SK-N-SH treated with all-trans-retinoic acid at 6 μM for 48 hours (cell line): ENCODE data around the gene OCIAD1.

ENCODE experiments used
- ATAC-seq: fragments of 200-7000 bp; cut with Tn5 transposase; 3 replicates; pipeline ENCODE4 v1.9.1; 2020; ENCODE audit warnings: mild to moderate bottlenecking, moderate library complexity
- BACH2 ChIP-seq: fragments of 250-450 bp; sonication (Bioruptor Pico); IDR thresholded peaks from 2 replicates; pipeline ENCODE4 v1.9.0; 2021; ENCODE audit warnings: mild to moderate bottlenecking, borderline replicate concordance
- CREB5 ChIP-seq: fragments of 250-450 bp; sonication (Bioruptor Pico); IDR thresholded peaks from 2 replicates; pipeline ENCODE4 v1.5.1; 2020; ENCODE audit warnings: low read depth, mild to moderate bottlenecking, moderate library complexity
- CSDC2 ChIP-seq: fragments of 250-450 bp; sonication (Bioruptor Pico); IDR thresholded peaks from 2 replicates; pipeline ENCODE4 v1.5.0; 2020; ENCODE audit warnings: mild to moderate bottlenecking, moderate library complexity
- ESRRG ChIP-seq: fragments of 250-450 bp; sonication (Bioruptor Pico); IDR thresholded peaks from 2 replicates; pipeline ENCODE4 v1.6.1; 2021; ENCODE audit warnings: mild to moderate bottlenecking
- GLIS3 ChIP-seq: fragments of 250-450 bp; sonication (Bioruptor Pico); IDR thresholded peaks from 2 replicates; pipeline ENCODE4 v1.5.0; 2020; ENCODE audit warnings: mild to moderate bottlenecking, moderate library complexity
- ISL1 ChIP-seq: fragments of 250-450 bp; sonication (Bioruptor Pico); IDR thresholded peaks from 2 replicates; pipeline ENCODE4 v2.1.2; 2022; ENCODE audit warnings: mild to moderate bottlenecking, moderate library complexity
- OSR1 ChIP-seq: fragments of 250-450 bp; sonication (Bioruptor Pico); IDR thresholded peaks from 2 replicates; pipeline ENCODE4 v1.8.0; 2022; ENCODE audit warnings: moderate library complexity, mild to moderate bottlenecking, inconsistent platforms
- PATZ1 ChIP-seq: fragments of 250-450 bp; sonication (Bioruptor Pico); IDR thresholded peaks from 2 replicates; pipeline ENCODE4 v1.8.0; 2020; ENCODE audit warnings: mild to moderate bottlenecking, moderate library complexity, borderline replicate concordance
- PPARA ChIP-seq: fragments of 250-450 bp; sonication (Bioruptor Pico); IDR thresholded peaks from 2 replicates; pipeline ENCODE4 v1.5.0; 2020; ENCODE audit warnings: mild to moderate bottlenecking, borderline replicate concordance
- RARB ChIP-seq: fragments of 250-450 bp; sonication (Bioruptor Pico); IDR thresholded peaks from 2 replicates; pipeline ENCODE4 v1.8.0; 2021; ENCODE audit warnings: mild to moderate bottlenecking, moderate library complexity
- SNAI2 ChIP-seq: fragments of 250-450 bp; sonication (Bioruptor Pico); IDR thresholded peaks from 2 replicates; pipeline ENCODE4 v1.5.0; 2020; ENCODE audit warnings: mild to moderate bottlenecking, moderate library complexity
- TCF4 ChIP-seq: fragments of 250-450 bp; sonication (Bioruptor Pico); IDR thresholded peaks from 2 replicates; pipeline ENCODE4 v1.8.0; 2021; ENCODE audit warnings: mild to moderate bottlenecking, moderate library complexity, borderline replicate concordance
- TOX ChIP-seq: fragments of 250-450 bp; sonication (Bioruptor Pico); IDR thresholded peaks from 2 replicates; pipeline ENCODE4 v1.8.0; 2021; ENCODE audit warnings: mild to moderate bottlenecking, moderate library complexity, borderline replicate concordance
- ZC3H10 ChIP-seq: fragments of 250-450 bp; sonication (Bioruptor Pico); IDR thresholded peaks from 2 replicates; pipeline ENCODE4 v1.5.1; 2021; ENCODE audit warnings: mild to moderate bottlenecking, moderate library complexity
- ZFP3 ChIP-seq: fragments of 250-450 bp; sonication (Bioruptor Pico); IDR thresholded peaks from 2 replicates; pipeline ENCODE4 v1.5.0; 2020; ENCODE audit warnings: mild to moderate bottlenecking, moderate library complexity
- ZFP30 ChIP-seq: fragments of 450-650 bp; formaldehyde crosslinking; IDR thresholded peaks from 2 replicates; pipeline ENCODE4 v1.5.0; 2022; ENCODE audit warnings: mild to moderate bottlenecking, moderate library complexity
- ZNF565 ChIP-seq: fragments of 450-650 bp; formaldehyde crosslinking; conservative IDR thresholded peaks from 2 replicates; pipeline ENCODE4 v1.5.0; 2020; ENCODE audit warnings: low read depth, mild to moderate bottlenecking, moderate library complexity
- ZNF70 ChIP-seq: fragments of 450-650 bp; formaldehyde crosslinking; IDR thresholded peaks from 2 replicates; pipeline ENCODE4 v1.5.0; 2020; ENCODE audit warnings: mild to moderate bottlenecking, moderate library complexity
- ZNF8 ChIP-seq: fragments of 450-650 bp; formaldehyde crosslinking; IDR thresholded peaks from 2 replicates; pipeline ENCODE4 v1.5.0; 2020; ENCODE audit warnings: mild to moderate bottlenecking, moderate library complexity
- TF ChIP-seq, protein P1 (sequence below): fragments of 250-450 bp; sonication (Bioruptor Pico); IDR thresholded peaks from 2 replicates; pipeline ENCODE4 v1.5.0; 2020; ENCODE audit warnings: mild to moderate bottlenecking, moderate library complexity
- TF ChIP-seq, protein P2 (sequence below): fragments of 250-450 bp; sonication (Bioruptor Pico); IDR thresholded peaks from 2 replicates; pipeline ENCODE4 v1.8.0; 2021; ENCODE audit warnings: low read depth, mild to moderate bottlenecking, moderate library complexity, borderline replicate concordance

OCIAD1 gene

GRCh38 chr4:48906206-48907173 lies 75.6 kb downstream of the OCIAD1 start, which contains the start of gene OCIAD2:
Gene OCIAD2, minus strand, starts transcription at chr4:48906774. Its CDS starts 2,225 bp downstream, at chr4:48904549.
- TF ChIP-seq ZNF8 (no peak), ZFP3 (no peak), OSR1 (no peak), CSDC2 (CRISPR knock-in tag) (no peak), GLIS3 (no peak), ESRRG (CRISPR knock-in tag) (no peak), RARB (CRISPR knock-in tag) (no peak), SNAI2 (no peak), CREB5 (CRISPR knock-in tag) (no peak), BACH2 (CRISPR knock-in tag) (no peak), TCF4 (CRISPR knock-in tag) (no peak), PPARA (CRISPR knock-in tag) (no peak), ZNF565 (CRISPR knock-in tag) (no peak), PATZ1 (no peak), ISL1 (no peak), ZFP30 (CRISPR knock-in tag) (no peak), ZNF70 (CRISPR knock-in tag) (no peak), TOX (CRISPR knock-in tag) (no peak)
- TF ChIP-seq, protein P1, sequence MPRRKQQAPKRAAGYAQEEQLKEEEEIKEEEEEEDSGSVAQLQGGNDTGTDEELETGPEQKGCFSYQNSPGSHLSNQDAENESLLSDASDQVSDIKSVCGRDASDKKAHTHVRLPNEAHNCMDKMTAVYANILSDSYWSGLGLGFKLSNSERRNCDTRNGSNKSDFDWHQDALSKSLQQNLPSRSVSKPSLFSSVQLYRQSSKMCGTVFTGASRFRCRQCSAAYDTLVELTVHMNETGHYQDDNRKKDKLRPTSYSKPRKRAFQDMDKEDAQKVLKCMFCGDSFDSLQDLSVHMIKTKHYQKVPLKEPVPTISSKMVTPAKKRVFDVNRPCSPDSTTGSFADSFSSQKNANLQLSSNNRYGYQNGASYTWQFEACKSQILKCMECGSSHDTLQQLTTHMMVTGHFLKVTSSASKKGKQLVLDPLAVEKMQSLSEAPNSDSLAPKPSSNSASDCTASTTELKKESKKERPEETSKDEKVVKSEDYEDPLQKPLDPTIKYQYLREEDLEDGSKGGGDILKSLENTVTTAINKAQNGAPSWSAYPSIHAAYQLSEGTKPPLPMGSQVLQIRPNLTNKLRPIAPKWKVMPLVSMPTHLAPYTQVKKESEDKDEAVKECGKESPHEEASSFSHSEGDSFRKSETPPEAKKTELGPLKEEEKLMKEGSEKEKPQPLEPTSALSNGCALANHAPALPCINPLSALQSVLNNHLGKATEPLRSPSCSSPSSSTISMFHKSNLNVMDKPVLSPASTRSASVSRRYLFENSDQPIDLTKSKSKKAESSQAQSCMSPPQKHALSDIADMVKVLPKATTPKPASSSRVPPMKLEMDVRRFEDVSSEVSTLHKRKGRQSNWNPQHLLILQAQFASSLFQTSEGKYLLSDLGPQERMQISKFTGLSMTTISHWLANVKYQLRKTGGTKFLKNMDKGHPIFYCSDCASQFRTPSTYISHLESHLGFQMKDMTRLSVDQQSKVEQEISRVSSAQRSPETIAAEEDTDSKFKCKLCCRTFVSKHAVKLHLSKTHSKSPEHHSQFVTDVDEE = no peak
- TF ChIP-seq, protein P2, sequence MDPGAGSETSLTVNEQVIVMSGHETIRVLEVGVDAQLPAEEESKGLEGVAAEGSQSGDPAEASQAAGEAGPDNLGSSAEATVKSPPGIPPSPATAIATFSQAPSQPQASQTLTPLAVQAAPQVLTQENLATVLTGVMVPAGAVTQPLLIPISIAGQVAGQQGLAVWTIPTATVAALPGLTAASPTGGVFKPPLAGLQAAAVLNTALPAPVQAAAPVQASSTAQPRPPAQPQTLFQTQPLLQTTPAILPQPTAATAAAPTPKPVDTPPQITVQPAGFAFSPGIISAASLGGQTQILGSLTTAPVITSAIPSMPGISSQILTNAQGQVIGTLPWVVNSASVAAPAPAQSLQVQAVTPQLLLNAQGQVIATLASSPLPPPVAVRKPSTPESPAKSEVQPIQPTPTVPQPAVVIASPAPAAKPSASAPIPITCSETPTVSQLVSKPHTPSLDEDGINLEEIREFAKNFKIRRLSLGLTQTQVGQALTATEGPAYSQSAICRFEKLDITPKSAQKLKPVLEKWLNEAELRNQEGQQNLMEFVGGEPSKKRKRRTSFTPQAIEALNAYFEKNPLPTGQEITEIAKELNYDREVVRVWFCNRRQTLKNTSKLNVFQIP (CRISPR knock-in tag) = no peak
- TF ChIP-seq, all 23 proteins: peak for 0
- peak; percentile 56 for ATAC-seq

- no peak for ATAC-seq
- TF ChIP-seq, protein P2 (CRISPR knock-in tag) = no peak
- TF ChIP-seq PPARA (CRISPR knock-in tag) (no peak), ZNF70 (CRISPR knock-in tag) (no peak), PATZ1 (no peak), CSDC2 (CRISPR knock-in tag) (no peak), CREB5 (CRISPR knock-in tag) (no peak), ISL1 (no peak), ZC3H10 (CRISPR knock-in tag) (no peak), BACH2 (CRISPR knock-in tag) (no peak), ZFP30 (CRISPR knock-in tag) (no peak), ZNF8 (no peak)
- TF ChIP-seq, protein P1 = no peak
Observed at GRCh38 chr4:48907706-48908477, 77.0 kb downstream of the OCIAD1 start.
